CD4-positive, alpha-beta T cell (primary cell): Measurements from ENCODE around the gene SMIM44. TPM values are rescaled to one million over a fixed set of nuclear protein-coding genes. Genes with fewer than 3 reads are reported as not detected.

Experiments used
- ATAC-seq: fragments of 200-7000 bp; cut with Tn5 transposase; one replicate; pipeline ENCODE4 v1.10.0; 2022; ENCODE audit warnings: mild to moderate bottlenecking; ENCODE audit not compliant: poor library complexity
- CTCF ChIA-PET: fragments of 350-600 bp; sonication (Branson Sonifier 250); formaldehyde crosslinking; loops from one replicate; lab custom pipeline; 2021; ENCODE audit warnings: antibody characterized with exemption, inconsistent platforms; lab: Charles Lee
- POLR2A ChIA-PET: fragments of 350-600 bp; sonication (Branson Sonifier 250); formaldehyde crosslinking; loops from one replicate; lab custom pipeline; 2021; ENCODE audit warnings: antibody characterized with exemption, inconsistent platforms; lab: Charles Lee
- DNase-seq, 14 experiments: peaks; one replicate each; pipeline ENCODE4 v3.0.0-alpha.2; 2013 to 2020; ENCODE audit warnings: mixed read lengths in 2 of 14
- H3K27ac ChIP-seq, 2 donors: one replicate each; pipeline versions ENCODE4 v1.5.1 to v1.7.0; 2013; ENCODE audit warnings: low read length in 2 of 2, low read depth in 1 of 2, mild to moderate bottlenecking in 1 of 2
- H3K27me3 ChIP-seq, 2 experiments: 1 replicate in 1 of 2; 2 replicates in 1 of 2; pipeline versions ENCODE4 v1.6.1 to v1.7.0; 2013; ENCODE audit warnings: low read length in 2 of 2, control low read depth in 1 of 2, mild to moderate bottlenecking in 1 of 2, moderate library complexity in 1 of 2; ENCODE audit not compliant: insufficient read depth in 2 of 2, control insufficient read depth in 1 of 2
- H3K36me3 ChIP-seq: one replicate; pipeline ENCODE4 v1.6.1; 2013; ENCODE audit warnings: low read length, control low read depth; ENCODE audit not compliant: insufficient read depth
- H3K4me1 ChIP-seq: one replicate; pipeline ENCODE4 v1.6.1; 2013; ENCODE audit warnings: low read length, control low read depth; ENCODE audit not compliant: insufficient read depth
- H3K4me3 ChIP-seq: one replicate; pipeline ENCODE4 v1.5.1; 2013; ENCODE audit warnings: mild to moderate bottlenecking, low read length, moderate library complexity
- H3K9me3 ChIP-seq, 2 experiments: 1 replicate in 1 of 2; 2 replicates in 1 of 2; pipeline versions ENCODE4 v1.6.1 to v1.7.0; 2013; ENCODE audit warnings: low read length in 2 of 2, mild to moderate bottlenecking in 2 of 2, control low read depth in 1 of 2, moderate library complexity in 1 of 2; ENCODE audit not compliant: control insufficient read depth in 1 of 2, insufficient read depth in 1 of 2
- H3K27ac Mint-ChIP-seq: one replicate; pipeline ENCODE4 v1.8.0; 2020; ENCODE audit warnings: mixed read lengths
- H3K27me3 Mint-ChIP-seq: one replicate; pipeline ENCODE4 v1.8.0; 2021; ENCODE audit warnings: mixed read lengths
- H3K36me3 Mint-ChIP-seq: one replicate; pipeline ENCODE4 v1.8.0; 2021; ENCODE audit warnings: low read depth, mixed read lengths
- H3K4me1 Mint-ChIP-seq: one replicate; pipeline ENCODE4 v1.8.0; 2021; ENCODE audit warnings: low read depth, mixed read lengths
- H3K4me3 Mint-ChIP-seq: one replicate; pipeline ENCODE4 v1.8.0; 2020; ENCODE audit warnings: mild to moderate bottlenecking, mixed read lengths
- H3K9me3 Mint-ChIP-seq: one replicate; pipeline ENCODE4 v1.8.0; 2020; ENCODE audit warnings: mixed read lengths
- CTCF ChIP-seq: fragments of 200-600 bp; IDR thresholded peaks from one replicate; pipeline ENCODE4 v1.8.0; 2022; ENCODE audit warnings: antibody characterized with exemption, mild to moderate bottlenecking
- intact Hi-C, 2 experiments: fragments of 100-400 bp; cut with DNase I in 1 of 2; cut with micrococcal nuclease in 1 of 2; formaldehyde crosslinking; loops; one replicate each; pipeline versions ENCODE4 v1.15.1 to v1.9.0; 2023 to 2025; cut with DNase I, micrococcal nuclease
- polyA plus RNA-seq, 2 donors: library from polyadenylated mRNA; unstranded; fragments of 120-200 nt; gene quantifications; one replicate each; pipeline ENCODE4 v1.2.1, GENCODE V29; 2013
- total RNA-seq, 174 experiments: library from RNA in 2 of 174; stranded (reverse) in 2 of 174; gene quantifications; one replicate each; pipeline ENCODE4 v1.2.3 and lab custom pipeline; 2021 to 2026

SMIM44 gene
- not detected for total RNA-seq
- not detected for polyA plus RNA-seq (2013, experiment 1 of 2)
- polyA plus RNA-seq (2013, experiment 2 of 2): not detected
- total RNA-seq (lab: John Stamatoyannopoulos, UW): 0 to 0.25 (median 0) reads per million in 172 experiments

DNA sequence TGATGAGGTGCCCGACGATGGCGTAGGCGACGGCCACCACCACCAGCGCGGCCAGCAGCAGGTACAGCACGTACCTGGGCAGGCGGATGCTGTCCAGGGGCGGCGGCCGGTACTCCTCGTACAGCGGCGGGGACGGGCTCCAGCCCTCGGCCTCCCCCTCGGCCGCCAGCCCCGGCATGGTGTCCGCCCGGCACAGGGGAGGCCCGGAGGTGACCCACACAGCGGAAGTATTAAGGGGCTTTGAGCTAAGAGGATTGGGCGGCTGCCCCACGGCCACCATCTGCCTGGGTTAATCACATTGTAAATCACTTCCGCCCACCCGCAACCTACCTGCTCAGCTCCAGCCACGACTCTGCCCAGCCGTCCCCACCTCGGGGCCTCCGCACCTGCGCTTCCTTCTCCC is at the start of gene SMIM44:
Gene SMIM44, minus strand, starts transcription at position 216 of the 403 bp plus-strand sequence. Its CDS starts 38 bp downstream, at position 178.
- H3K27ac Mint-ChIP-seq: no peak within 1 kb of the TSS
- peaks cover 13% of the 10 kb centered on the region for H3K4me1 Mint-ChIP-seq

DNA sequence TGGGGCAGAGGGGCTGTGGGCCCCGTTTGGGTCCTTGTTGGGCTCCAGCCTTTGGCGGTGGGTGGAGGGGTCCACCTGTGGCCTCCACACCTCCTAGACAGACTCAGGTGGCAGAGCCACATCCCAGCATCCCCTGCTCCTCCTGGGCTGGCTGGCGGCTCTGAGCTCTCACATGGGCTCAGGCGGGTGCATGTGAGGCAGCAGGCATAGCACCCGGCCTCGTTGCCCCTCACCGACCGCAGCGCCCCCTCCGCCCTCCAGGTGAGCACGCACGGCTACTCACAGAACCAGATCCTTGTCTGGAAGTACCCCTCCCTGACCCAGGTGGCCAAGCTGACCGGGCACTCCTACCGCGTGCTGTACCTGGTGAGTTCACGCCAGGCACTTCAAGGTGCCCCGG is 49.8 kb upstream of the SMIM44 start:
- H3K27me3 ChIP-seq: no peaks in the 10 kb centered on the region
- H3K27me3 Mint-ChIP-seq: no peaks in the 10 kb centered on the region
- no peaks in the 10 kb centered on the region for H3K9me3 ChIP-seq
- peaks cover 41% of the 10 kb centered on the region for H3K36me3 Mint-ChIP-seq
- intact Hi-C loops: no loop called here
- H3K27ac ChIP-seq: no peak overlapping the region
- no peak overlapping the region for H3K4me3 Mint-ChIP-seq
- no peak for ATAC-seq
- no peaks in the 10 kb centered on the region for H3K4me1 ChIP-seq
- H3K9me3 Mint-ChIP-seq: no peaks in the 10 kb centered on the region
- TF ChIP-seq CTCF: no peak
- CTCF ChIA-PET: no interaction called here
- no peak overlapping the region for H3K27ac Mint-ChIP-seq
- no peak for DNase-seq
- POLR2A ChIA-PET: no interaction called here
- no peaks in the 10 kb centered on the region for H3K4me1 Mint-ChIP-seq
- H3K36me3 ChIP-seq: peaks cover 56% of the 10 kb centered on the region
- H3K4me3 ChIP-seq: no peak overlapping the region

More for the DNA sequence above, at the start of gene SMIM44:
- no peak for DNase-seq
- intact Hi-C loops: no loop called here
- ATAC-seq: no peak
- Mint-ChIP-seq H3K4me3 (no peak within 1 kb of the TSS), H3K27me3 (peaks cover under 1% of the 10 kb centered on the region), H3K36me3 (peaks cover 3% of the 10 kb centered on the region), H3K9me3 (no peaks in the 10 kb centered on the region)
- Histone ChIP-seq H3K27me3 (no peaks in the 10 kb centered on the region), H3K9me3 (no peaks in the 10 kb centered on the region), H3K4me1 (peaks cover 14% of the 10 kb centered on the region), H3K36me3 (no peaks in the 10 kb centered on the region), H3K27ac (no peak within 1 kb of the TSS), H3K4me3 (no peak within 1 kb of the TSS)
- TF ChIP-seq CTCF: no peak
- ChIA-PET CTCF (no interaction called here), POLR2A (no interaction called here)

DNA sequence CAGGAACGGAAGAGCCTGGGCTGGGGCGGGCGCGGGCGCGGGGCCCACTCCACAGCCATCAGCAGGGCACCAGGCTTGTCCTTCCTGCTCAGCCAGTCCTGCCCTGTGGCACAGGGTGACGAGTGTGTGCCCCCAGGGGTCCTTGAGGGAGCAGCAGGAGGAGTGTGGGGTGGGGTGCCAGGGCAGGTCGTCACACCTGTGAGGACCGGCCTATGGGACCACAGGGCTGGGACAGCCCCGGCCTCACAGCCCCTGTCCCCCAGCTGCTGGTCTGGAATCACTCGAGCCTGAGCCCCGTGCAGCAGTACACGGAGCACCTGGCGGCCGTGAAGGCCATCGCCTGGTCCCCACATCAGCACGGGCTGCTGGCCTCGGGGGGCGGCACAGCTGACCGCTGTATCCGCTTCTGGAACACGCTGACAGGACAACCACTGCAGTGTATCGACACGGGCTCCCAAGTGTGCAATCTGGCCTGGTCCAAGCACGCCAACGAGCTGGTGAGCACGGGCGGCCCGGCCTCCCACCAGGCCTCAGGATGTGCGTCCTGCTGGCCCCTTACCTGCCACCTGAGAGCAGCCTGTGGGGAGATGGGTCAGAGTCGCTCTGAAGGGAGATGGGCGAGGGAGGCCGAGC is 49.0 kb upstream of the SMIM44 start:
- no peak overlapping the region for H3K27ac ChIP-seq
- H3K36me3 Mint-ChIP-seq: peaks cover 34% of the 10 kb centered on the region
- DNase-seq: no peak
- no peak overlapping the region for H3K4me3 ChIP-seq
- no peaks in the 10 kb centered on the region for H3K4me1 ChIP-seq
- no peak overlapping the region for H3K27ac Mint-ChIP-seq
- ATAC-seq: no peak
- CTCF ChIA-PET: no interaction called here
- peaks cover 64% of the 10 kb centered on the region for H3K36me3 ChIP-seq
- POLR2A ChIA-PET: no interaction called here
- H3K9me3 Mint-ChIP-seq: no peaks in the 10 kb centered on the region
- H3K4me3 Mint-ChIP-seq: no peak overlapping the region
- H3K27me3 Mint-ChIP-seq: no peaks in the 10 kb centered on the region
- H3K27me3 ChIP-seq: no peaks in the 10 kb centered on the region
- H3K4me1 Mint-ChIP-seq: no peaks in the 10 kb centered on the region
- H3K9me3 ChIP-seq: no peaks in the 10 kb centered on the region
- TF ChIP-seq CTCF: no peak
- intact Hi-C loops: no loop called here
